Endothelial cell of umbilical vein (primary cell): ENCODE data around the gene PCGF1. TPM values are rescaled to one million over a fixed set of nuclear protein-coding genes. Genes with fewer than 3 reads are reported as not detected.

Experiments
- BruUV-seq: library from RNA; stranded (reverse); fragments of 400-500 nt; replicated peaks from 2 replicates; lab custom pipeline; 2021; lab: Mats Ljungman, UMichigan
- CTCF ChIA-PET: fragments of 300-600, 350-600 bp; sonication (Branson Sonifier 250); formaldehyde crosslinking; loops from one replicate; lab custom pipeline; 2021; ENCODE audit warnings: antibody characterized with exemption, inconsistent platforms; lab: Charles Lee
- POLR2A ChIA-PET: fragments of 300-600, 350-600 bp; sonication (Branson Sonifier 250); formaldehyde crosslinking; loops from one replicate; lab custom pipeline; 2021; ENCODE audit warnings: antibody characterized with exemption, inconsistent platforms; lab: Charles Lee
- DNase-seq: peaks from one replicate; pipeline ENCODE4 v3.0.0-alpha.2; 2011; ENCODE audit warnings: low read depth, low spot score
- FAIRE-seq: peaks from 2 replicates; lab custom pipeline; 2011; peaks lifted over from hg19 to GRCh38; lab: Jason Lieb, UNC
- H2AFZ ChIP-seq: 2 replicates; pipeline ENCODE4 v1.6.0; 2012; ENCODE audit warnings: low read depth, low read length, control low read depth, inconsistent platforms
- H3K27ac ChIP-seq: 2 replicates; pipeline ENCODE4 v1.5.1; 2011; ENCODE audit warnings: low read depth, mild to moderate bottlenecking, control low read depth, low read length, moderate library complexity; ENCODE audit not compliant: insufficient read depth
- H3K27me3 ChIP-seq, 2 experiments: 2 replicates each; pipeline versions ENCODE4 v1.6.0 to v1.6.1; 2011; ENCODE audit warnings: low read length in 2 of 2, mixed read lengths in 1 of 2; ENCODE audit not compliant: control insufficient read depth in 2 of 2, insufficient read depth in 2 of 2
- H3K36me3 ChIP-seq, 2 experiments: 2 replicates in 1 of 2; 3 replicates in 1 of 2; pipeline ENCODE4 v1.5.1; 2011; ENCODE audit warnings: low read length in 2 of 2, mild to moderate bottlenecking in 1 of 2, moderate library complexity in 1 of 2; ENCODE audit not compliant: control insufficient read depth in 2 of 2, insufficient read depth in 2 of 2; ENCODE audit errors: extremely low read depth in 1 of 2
- H3K4me1 ChIP-seq: 3 replicates; pipeline ENCODE4 v1.5.1; 2011; ENCODE audit warnings: mild to moderate bottlenecking, low read length; ENCODE audit not compliant: control insufficient read depth, insufficient read depth; ENCODE audit errors: extremely low read depth
- H3K4me2 ChIP-seq: 2 replicates; pipeline ENCODE4 v1.6.1; 2011; ENCODE audit warnings: low read length, control low read depth, mixed read lengths; ENCODE audit not compliant: insufficient read depth
- H3K4me3 ChIP-seq, 3 experiments: fragments of 200-600 bp in 1 of 3; sonication (generic), shearing (Covaris generic) in 1 of 3; replicated peaks in 1 of 3; 2 replicates each; pipeline ENCODE4 v1.5.1; 2011 to 2016; ENCODE audit warnings: control low read depth in 3 of 3, low read length in 3 of 3, mild to moderate bottlenecking in 2 of 3, inconsistent platforms in 1 of 3, low read depth in 1 of 3, moderate library complexity in 1 of 3; ENCODE audit not compliant: insufficient read depth in 1 of 3
- H3K79me2 ChIP-seq: 2 replicates; pipeline ENCODE4 v1.6.0; 2012; ENCODE audit warnings: low read length, inconsistent platforms; ENCODE audit not compliant: control insufficient read depth, insufficient read depth
- H3K9ac ChIP-seq: replicated peaks from 2 replicates; pipeline ENCODE3; 2011; ENCODE audit warnings: low read length, control low read depth; ENCODE audit not compliant: insufficient read depth; ENCODE audit errors: extremely low read depth
- H3K9me1 ChIP-seq: replicated peaks from 3 replicates; pipeline ENCODE4 v1.6.0; 2011; ENCODE audit warnings: mild to moderate bottlenecking, low read length; ENCODE audit not compliant: control insufficient read depth, insufficient read depth; ENCODE audit errors: extremely low read depth
- H3K9me3 ChIP-seq: replicated peaks from 2 replicates; pipeline ENCODE4 v1.5.1; 2012; ENCODE audit warnings: low read length, inconsistent platforms; ENCODE audit not compliant: control insufficient read depth, insufficient read depth
- H4K20me1 ChIP-seq: replicated peaks from 2 replicates; pipeline ENCODE3; 2011; ENCODE audit warnings: mild to moderate bottlenecking, low read length; ENCODE audit not compliant: control insufficient read depth, insufficient read depth; ENCODE audit errors: extremely low read depth
- CTCF ChIP-seq, 2 donors: IDR thresholded peaks; 1 replicate in 1 of 2; 2 replicates in 1 of 2; pipeline ENCODE4 v1.5.1; 2011; ENCODE audit warnings: low read length in 2 of 2, mild to moderate bottlenecking in 2 of 2, moderate library complexity in 2 of 2, control low read depth in 1 of 2, inconsistent platforms in 1 of 2, low read depth in 1 of 2; ENCODE audit not compliant: insufficient read depth in 1 of 2; ENCODE audit errors: extremely low read depth in 1 of 2
- EZH2 ChIP-seq: IDR thresholded peaks from 2 replicates; pipeline ENCODE4 v1.6.1; 2012; ENCODE audit warnings: borderline replicate concordance, low read depth, mild to moderate bottlenecking, moderate library complexity, low read length, inconsistent platforms; ENCODE audit not compliant: severe bottlenecking
- FOS ChIP-seq: IDR thresholded peaks from 2 replicates; pipeline ENCODE4 v1.6.1; 2011; ENCODE audit warnings: mild to moderate bottlenecking, low read length, moderate library complexity, borderline replicate concordance; ENCODE audit not compliant: insufficient read depth
- GATA2 ChIP-seq: IDR thresholded peaks from 2 replicates; pipeline ENCODE4 v1.7.0; 2011; ENCODE audit warnings: low read depth, mild to moderate bottlenecking, moderate library complexity, mixed read lengths, low read length; ENCODE audit not compliant: insufficient read length, insufficient read depth
- JUN ChIP-seq: IDR thresholded peaks from 2 replicates; pipeline ENCODE4 v1.6.1; 2011; ENCODE audit warnings: borderline replicate concordance, low read depth; ENCODE audit not compliant: insufficient read length, insufficient read depth
- MAX ChIP-seq: IDR thresholded peaks from 2 replicates; pipeline ENCODE4 v1.6.1; 2011; ENCODE audit not compliant: insufficient read depth, insufficient read length
- MYC ChIP-seq: IDR thresholded peaks from one replicate; pipeline ENCODE4 v1.6.1; 2011; ENCODE audit warnings: mild to moderate bottlenecking, low read depth, low read length
- POLR2A ChIP-seq: IDR thresholded peaks from 2 replicates; pipeline ENCODE4 v1.6.1; 2012; ENCODE audit warnings: low read depth, mild to moderate bottlenecking, control low read depth, low read length
- POLR2AphosphoS5 ChIP-seq: IDR thresholded peaks from 2 replicates; pipeline ENCODE4 v1.6.1; 2012; ENCODE audit warnings: low read depth, mild to moderate bottlenecking, control low read depth, low read length, moderate library complexity; ENCODE audit not compliant: insufficient read depth
- dilution Hi-C: fragments of 300-500 bp; cut with MboI; formaldehyde crosslinking; loops from one replicate; pipeline ENCODE4 v1.15.0; 2019; ENCODE audit warnings: low sequenced_read_pairs; ENCODE audit not compliant: extremely low pct_ligation_motif_present
- intact Hi-C: fragments of 100-400 bp; cut with micrococcal nuclease; formaldehyde crosslinking; loops from one replicate; pipeline ENCODE4 v1.10.0; 2022
- polyA plus RNA-seq, 4 experiments: library from polyadenylated mRNA; depleted of rRNA in 3 of 4; stranded (reverse) in 3 of 4; unstranded in 1 of 4; fragments of >200 nt; gene quantifications; 2 replicates each; pipeline versions ENCODE4 v1.2.1 to v1.2.3, GENCODE V29; 2011 to 2012; ENCODE audit warnings: missing spikeins in 1 of 4
- total RNA-seq: library from RNA; stranded (reverse); gene quantifications from 2 replicates; pipeline ENCODE4 v1.2.3, GENCODE V29; 2021

PCGF1 gene
- total and polyA plus RNA-seq, 2 donors (not counting 3 experiments of a cell fraction or from before 2014, with no cell fraction given) = 17.4 to 19.2 TPM

GRCh38 chr2:74527741-74528140 lies 20.2 kb upstream of the PCGF1 start:
- FAIRE-seq = no peak
- no peak overlapping the region for H3K27ac ChIP-seq
- no peaks in the 10 kb centered on the region for H3K9me3 ChIP-seq
- H3K36me3 ChIP-seq = peaks cover 6 to 19% of the 10 kb centered on the region in 2 experiments
- H4K20me1 ChIP-seq = no peaks in the 10 kb centered on the region
- H3K9ac ChIP-seq = no peak overlapping the region
- H3K4me1 ChIP-seq = peaks cover 20% of the 10 kb centered on the region
- H3K4me2 ChIP-seq = peak overlapping the region; percentile 89
- no peak overlapping the region for H3K4me3 ChIP-seq
- peaks cover 19% of the 10 kb centered on the region for H3K79me2 ChIP-seq
- intact Hi-C loops (loop anchor here (2.0 kb wide), 2 partner anchors 73 to 791 kb away; partner anchors contain the start of genes INO80B and TPRKB), dilution Hi-C loops (no loop called here)
- TF ChIP-seq MYC (no peak), GATA2 (no peak), MAX (no peak), FOS (no peak), CTCF (IDR thresholded peaks at IDR 0.05; ENCODE audit: extremely low read depth in 1 of 2, insufficient read depth in 1 of 2, low read depth in 1 of 2, low read length in 2 of 2) (no peak), POLR2A (no peak), EZH2 (no peak), POLR2AphosphoS5 (no peak), JUN (no peak)
- no peak overlapping the region for H2AFZ ChIP-seq
- no peak for DNase-seq
- H3K9me1 ChIP-seq = no peaks in the 10 kb centered on the region
- BruUV-seq = no TSS peak
- ChIA-PET POLR2A (no interaction called here), CTCF (no interaction called here)
- H3K27me3 ChIP-seq = no peaks in the 10 kb centered on the region
